Endothelial cell (in vitro differentiated cells): Measurements from ENCODE around the gene MCRIP1. TPM values are rescaled to one million over a fixed set of nuclear protein-coding genes. Genes with fewer than 3 reads are reported as not detected.

Experiments
- DNase-seq: peaks from one replicate; pipeline ENCODE4 v3.0.0; 2021; ENCODE audit warnings: low spot score
- H3K27ac Mint-ChIP-seq: one replicate; pipeline ENCODE4 v1.8.0; 2021; ENCODE audit warnings: mixed read lengths, inconsistent platforms; ENCODE audit not compliant: unreplicated experiment
- H3K27me3 Mint-ChIP-seq: one replicate; pipeline ENCODE4 v1.8.0; 2021; ENCODE audit warnings: mild to moderate bottlenecking, moderate library complexity, mixed read lengths, inconsistent platforms; ENCODE audit not compliant: unreplicated experiment
- H3K36me3 Mint-ChIP-seq: one replicate; pipeline ENCODE4 v1.8.0; 2021; ENCODE audit warnings: mild to moderate bottlenecking, low read depth, mixed read lengths, inconsistent platforms; ENCODE audit not compliant: unreplicated experiment
- H3K4me1 Mint-ChIP-seq: one replicate; pipeline ENCODE4 v1.8.0; 2021; ENCODE audit warnings: mild to moderate bottlenecking, mixed read lengths, inconsistent platforms; ENCODE audit not compliant: unreplicated experiment
- H3K4me3 Mint-ChIP-seq: one replicate; pipeline ENCODE4 v1.8.0; 2021; ENCODE audit warnings: mild to moderate bottlenecking, mixed read lengths, inconsistent platforms; ENCODE audit not compliant: unreplicated experiment
- H3K9me3 Mint-ChIP-seq: one replicate; pipeline ENCODE4 v1.8.0; 2021; ENCODE audit warnings: mixed read lengths, inconsistent platforms; ENCODE audit not compliant: unreplicated experiment
- total RNA-seq: library from RNA; stranded (reverse); fragmentation: NEBNext Ultra II Directional; extraction: Animal tissue kit (Norgen Biotek cat#: 25700); gene quantifications from one replicate; pipeline ENCODE4 v1.2.1, GENCODE V29; 2021; ENCODE audit not compliant: unreplicated experiment
- TF ChIP-seq, protein P1 (sequence below): fragments of 200-600 bp; sonication (generic); IDR thresholded peaks from one replicate; pipeline ENCODE4 v1.5.0; 2021; ENCODE audit warnings: antibody characterized with exemption; ENCODE audit not compliant: unreplicated experiment

MCRIP1 gene
- total RNA-seq, 1 donor from 2014 or later: 190 TPM

DNA sequence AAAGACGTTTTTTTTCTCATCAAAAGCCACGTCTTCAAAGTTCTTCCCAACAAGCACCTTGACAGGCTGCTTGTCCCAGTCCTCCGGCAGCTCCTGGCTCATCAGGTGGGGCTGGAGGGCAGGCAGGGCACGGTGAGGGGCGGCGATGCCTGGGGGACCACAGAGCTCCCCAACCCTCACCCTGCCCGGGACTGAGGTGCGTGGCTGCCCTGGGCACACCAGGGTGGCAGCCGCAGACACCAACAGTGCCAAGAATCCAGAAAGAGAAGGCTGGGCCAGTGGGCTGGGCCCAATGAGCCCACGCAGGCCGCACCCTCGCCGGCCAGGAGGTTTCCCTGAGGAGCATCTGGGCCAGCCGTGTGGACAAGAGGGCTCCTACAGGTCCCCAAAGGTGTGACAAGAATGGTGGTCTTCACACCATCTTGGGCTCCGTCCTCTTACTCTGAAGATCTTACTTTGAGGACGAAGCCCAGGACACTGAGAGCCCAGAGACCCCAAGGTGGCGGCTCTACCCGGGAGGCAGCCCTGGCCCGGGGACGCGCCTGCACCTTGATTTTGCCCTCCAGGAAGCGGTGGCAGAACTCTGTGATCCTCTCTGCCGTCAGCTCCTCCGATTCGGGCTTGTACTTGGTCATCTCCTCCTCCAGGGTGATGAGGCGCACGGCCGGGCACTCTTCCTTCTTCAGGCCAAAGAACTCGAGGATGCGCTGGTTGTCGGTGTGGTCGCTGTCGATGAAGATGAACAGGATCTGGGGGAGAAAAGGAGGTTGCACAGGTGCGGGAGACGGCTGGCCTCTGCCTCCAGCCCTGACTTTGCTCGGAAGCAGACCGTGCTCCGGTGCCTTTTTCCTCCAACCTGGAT is 13.0 kb upstream of the MCRIP1 start:
- no peak for DNase-seq
- peaks cover 27% of the 10 kb centered on the region for H3K36me3 Mint-ChIP-seq
- H3K27me3 Mint-ChIP-seq: peaks cover 10% of the 10 kb centered on the region
- no peaks in the 10 kb centered on the region for H3K4me1 Mint-ChIP-seq
- no peak overlapping the region for H3K27ac Mint-ChIP-seq
- no peak overlapping the region for H3K4me3 Mint-ChIP-seq
- TF ChIP-seq, protein P1, sequence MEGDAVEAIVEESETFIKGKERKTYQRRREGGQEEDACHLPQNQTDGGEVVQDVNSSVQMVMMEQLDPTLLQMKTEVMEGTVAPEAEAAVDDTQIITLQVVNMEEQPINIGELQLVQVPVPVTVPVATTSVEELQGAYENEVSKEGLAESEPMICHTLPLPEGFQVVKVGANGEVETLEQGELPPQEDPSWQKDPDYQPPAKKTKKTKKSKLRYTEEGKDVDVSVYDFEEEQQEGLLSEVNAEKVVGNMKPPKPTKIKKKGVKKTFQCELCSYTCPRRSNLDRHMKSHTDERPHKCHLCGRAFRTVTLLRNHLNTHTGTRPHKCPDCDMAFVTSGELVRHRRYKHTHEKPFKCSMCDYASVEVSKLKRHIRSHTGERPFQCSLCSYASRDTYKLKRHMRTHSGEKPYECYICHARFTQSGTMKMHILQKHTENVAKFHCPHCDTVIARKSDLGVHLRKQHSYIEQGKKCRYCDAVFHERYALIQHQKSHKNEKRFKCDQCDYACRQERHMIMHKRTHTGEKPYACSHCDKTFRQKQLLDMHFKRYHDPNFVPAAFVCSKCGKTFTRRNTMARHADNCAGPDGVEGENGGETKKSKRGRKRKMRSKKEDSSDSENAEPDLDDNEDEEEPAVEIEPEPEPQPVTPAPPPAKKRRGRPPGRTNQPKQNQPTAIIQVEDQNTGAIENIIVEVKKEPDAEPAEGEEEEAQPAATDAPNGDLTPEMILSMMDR: no peak
- H3K9me3 Mint-ChIP-seq: no peaks in the 10 kb centered on the region

DNA sequence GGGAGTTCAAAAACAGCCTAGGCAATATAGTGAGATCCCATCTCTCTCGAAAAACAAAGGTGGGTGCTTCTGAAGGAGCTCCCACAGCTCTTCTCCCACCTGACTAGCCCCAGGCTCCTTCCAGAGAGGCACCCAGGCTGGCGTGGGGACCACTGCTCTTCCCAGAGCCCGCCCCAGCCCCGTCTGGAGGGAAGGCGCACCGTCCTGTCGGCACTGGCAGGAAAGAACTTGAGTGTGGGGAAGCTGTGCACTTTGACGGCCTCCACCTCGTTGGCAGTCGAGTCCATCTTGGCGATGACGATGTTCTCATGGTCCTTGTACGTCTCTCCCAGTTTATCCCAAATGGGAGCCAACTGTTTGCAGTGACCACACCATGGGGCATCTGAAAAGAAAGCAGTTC is 12.3 kb upstream of the MCRIP1 start:
- H3K9me3 Mint-ChIP-seq: no peaks in the 10 kb centered on the region
- H3K27ac Mint-ChIP-seq: no peak overlapping the region
- H3K4me1 Mint-ChIP-seq: no peaks in the 10 kb centered on the region
- DNase-seq: no peak
- H3K27me3 Mint-ChIP-seq: peaks cover 10% of the 10 kb centered on the region
- H3K36me3 Mint-ChIP-seq: peaks cover 26% of the 10 kb centered on the region
- TF ChIP-seq, protein P1: no peak
- no peak overlapping the region for H3K4me3 Mint-ChIP-seq

- TF ChIP-seq, protein P1: no peak
- H3K4me1 Mint-ChIP-seq: no peaks in the 10 kb centered on the region
- H3K36me3 Mint-ChIP-seq: peaks cover 26% of the 10 kb centered on the region
- no peak overlapping the region for H3K27ac Mint-ChIP-seq
- peak overlapping the region; percentile 25 for H3K4me3 Mint-ChIP-seq
- no peaks in the 10 kb centered on the region for H3K9me3 Mint-ChIP-seq
- no peak for DNase-seq
- H3K27me3 Mint-ChIP-seq: peaks cover 10% of the 10 kb centered on the region
Observed at GRCh38 chr17:81844887-81845286, 11.8 kb upstream of the MCRIP1 start.

GRCh38 chr17:81844327-81844851 is 11.3 kb upstream of the MCRIP1 start:
- no peak overlapping the region for H3K27ac Mint-ChIP-seq
- peaks cover 26% of the 10 kb centered on the region for H3K36me3 Mint-ChIP-seq
- no peaks in the 10 kb centered on the region for H3K4me1 Mint-ChIP-seq
- H3K9me3 Mint-ChIP-seq: no peaks in the 10 kb centered on the region
- H3K27me3 Mint-ChIP-seq: peaks cover 10% of the 10 kb centered on the region
- DNase-seq: no peak
- TF ChIP-seq, protein P1: no peak
- peak overlapping the region; percentile 25 for H3K4me3 Mint-ChIP-seq

DNA sequence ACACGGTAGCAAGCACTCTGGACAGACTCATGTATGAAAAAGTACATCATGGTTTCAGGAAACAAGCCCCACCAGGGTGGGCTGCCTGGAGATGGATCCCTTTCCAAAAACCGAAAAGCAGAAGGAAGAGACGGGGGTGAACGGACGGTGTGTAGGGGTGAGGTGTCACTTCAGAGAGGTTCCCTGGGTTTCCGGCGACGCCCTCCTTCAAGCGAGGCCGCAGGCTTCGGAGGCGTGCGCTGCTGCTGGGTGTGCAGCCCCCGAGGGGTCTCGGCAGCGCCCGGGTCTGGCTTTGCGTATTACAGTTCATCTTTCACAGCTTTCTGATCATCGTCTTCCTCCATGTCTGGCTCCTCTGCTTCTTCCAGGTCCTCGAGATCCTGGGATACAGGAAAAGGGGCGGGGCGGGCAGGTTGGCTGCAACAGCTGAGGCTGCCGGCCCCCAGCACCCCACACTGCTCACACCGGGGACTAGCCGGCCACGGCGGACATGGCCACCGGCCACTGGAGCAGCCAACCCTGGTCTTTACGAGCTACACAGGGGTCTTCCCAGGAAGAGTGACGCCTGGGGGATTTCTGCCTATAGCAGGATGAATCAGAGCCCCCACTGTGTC is 10.7 kb upstream of the MCRIP1 start:
- no peak overlapping the region for H3K27ac Mint-ChIP-seq
- DNase-seq: no peak
- peaks cover 26% of the 10 kb centered on the region for H3K36me3 Mint-ChIP-seq
- H3K27me3 Mint-ChIP-seq: peaks cover 10% of the 10 kb centered on the region
- H3K4me1 Mint-ChIP-seq: no peaks in the 10 kb centered on the region
- H3K4me3 Mint-ChIP-seq: peak overlapping the region; percentile 59
- no peaks in the 10 kb centered on the region for H3K9me3 Mint-ChIP-seq
- TF ChIP-seq, protein P1: no peak
